Measurements from ENCODE around the gene KDM8.
"Not testable (repeated sequence)": the region's sequence is repeated elsewhere in the genome, so short reads cannot be mapped to it uniquely, and the experiment has no call there.

Gene KDM8

DNA sequence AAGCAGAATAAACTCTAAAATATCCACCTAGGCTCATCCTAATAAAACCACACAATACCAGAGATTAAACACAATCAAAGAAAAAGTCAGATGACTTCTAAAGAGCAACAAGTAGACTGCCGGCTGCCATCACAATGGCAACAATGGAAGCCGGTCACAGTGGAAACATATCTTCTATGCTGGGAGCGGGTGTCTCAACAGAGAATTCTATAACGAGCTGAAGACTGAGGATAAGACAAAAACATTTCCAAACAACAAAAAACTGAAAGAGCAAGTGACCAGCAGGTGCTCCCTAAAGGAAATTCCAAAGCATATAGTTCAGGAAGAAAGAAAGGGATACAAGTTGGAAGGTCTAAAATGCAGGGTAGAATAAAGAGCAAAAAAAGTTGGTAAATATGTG lies 56.4 kb downstream of the KDM8 start:
- H2AK5ac ChIP-seq (ENCODE audit: low read depth, low read length), result no peak overlapping the region
- no peak overlapping the region for H3K4ac ChIP-seq (ENCODE audit: low read length)
- DNase-seq (ENCODE audit: low spot score), result no peak
- no peak overlapping the region for H3K18ac ChIP-seq (ENCODE audit: low read length)
- H4K8ac ChIP-seq (ENCODE audit: low read depth, low read length), result no peak overlapping the region
- no peak overlapping the region for H3K4me3 ChIP-seq (ENCODE audit: low read length in 2 of 2)
- H3K4me2 ChIP-seq (ENCODE audit: insufficient read depth, low read length, poor library complexity, severe bottlenecking), result peak overlapping the region; percentile 28
- no peak overlapping the region for H3K14ac ChIP-seq (ENCODE audit: low read length)
- no peak overlapping the region for H4K91ac ChIP-seq (ENCODE audit: low read depth, low read length, poor library complexity)
- no peak overlapping the region for H2BK120ac ChIP-seq (ENCODE audit: low read depth, low read length)
- no peak overlapping the region for H3K27ac ChIP-seq (replicated peaks; ENCODE audit: low read length)
- peaks cover 2 to 34% of the 10 kb centered on the region in 2 donors for H3K36me3 ChIP-seq (replicated peaks in 1 of 2; ENCODE audit: control insufficient read depth in 2 of 2, insufficient read depth in 2 of 2, low read length in 2 of 2)
- no peak overlapping the region for H3K23ac ChIP-seq (ENCODE audit: low read depth, low read length, poor library complexity)
- H2BK5ac ChIP-seq (ENCODE audit: low read length), result no peak overlapping the region
- no peak overlapping the region for H2BK12ac ChIP-seq (ENCODE audit: low read length)
- H3K27me3 ChIP-seq (ENCODE audit: control insufficient read depth in 3 of 3, insufficient read depth in 3 of 3, low read depth in 1 of 3, low read length in 3 of 3), result no peaks in the 10 kb centered on the region
- H3K9me3 ChIP-seq (replicated peaks in 1 of 2; ENCODE audit: control insufficient read depth in 2 of 2, insufficient read depth in 1 of 2, low read depth in 1 of 2, low read length in 2 of 2), result no peaks in the 10 kb centered on the region
- no CpG with 5 or more reads among the region's 4 CpGs for WGBS, 2 donors (ENCODE audit: extremely low coverage in 2 of 2, insufficient read length in 2 of 2, insufficient replicate concordance in 1 of 2)
- H3K79me1 ChIP-seq (ENCODE audit: low read depth, low read length), result no peaks in the 10 kb centered on the region
- peak overlapping the region; percentile 71 for H2AFZ ChIP-seq (ENCODE audit: low read length)
- no peak overlapping the region for H2BK15ac ChIP-seq (ENCODE audit: low read length)
- no peak overlapping the region for H3K9ac ChIP-seq (ENCODE audit: low read depth, low read length, poor library complexity)
- H3K4me1 ChIP-seq (ENCODE audit: control insufficient read depth in 2 of 2, insufficient read depth in 1 of 2, low read depth in 1 of 2, low read length in 2 of 2), result peaks cover 9% of the 10 kb centered on the region in 2 donors

DNA sequence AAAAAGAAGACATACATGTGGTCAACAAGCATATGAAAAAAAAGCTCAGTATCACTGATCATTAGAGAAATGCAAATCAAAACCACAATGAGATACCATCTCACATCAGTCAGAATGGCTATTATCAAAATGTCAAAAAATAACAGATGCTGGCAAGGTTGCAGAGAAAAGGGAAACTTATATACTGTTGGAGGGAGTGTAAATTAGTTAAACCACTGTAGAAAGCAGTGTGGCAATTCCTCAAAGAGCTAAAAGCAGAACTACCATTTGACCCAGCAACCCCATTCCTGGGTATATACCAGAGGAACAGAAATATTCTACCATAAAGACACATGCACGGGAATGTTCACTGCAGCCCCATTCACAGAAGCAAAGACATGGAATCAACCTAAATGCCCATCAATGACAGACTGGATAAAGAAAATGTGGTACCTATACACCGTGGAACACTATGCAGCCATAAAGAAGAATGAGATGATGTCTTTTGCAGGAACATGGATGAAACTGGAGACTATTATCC lies 59.6 kb downstream of the KDM8 start:
- not testable (repeated sequence) for H4K91ac ChIP-seq (ENCODE audit: low read depth, low read length, poor library complexity); H2AK5ac ChIP-seq (ENCODE audit: low read depth, low read length); H2BK12ac ChIP-seq (ENCODE audit: low read length); DNase-seq (ENCODE audit: low spot score); H3K23ac ChIP-seq (ENCODE audit: low read depth, low read length, poor library complexity); H3K27ac ChIP-seq (replicated peaks; ENCODE audit: low read length); H3K27me3 ChIP-seq (ENCODE audit: control insufficient read depth in 3 of 3, insufficient read depth in 3 of 3, low read depth in 1 of 3, low read length in 3 of 3); H4K8ac ChIP-seq (ENCODE audit: low read depth, low read length); H2AFZ ChIP-seq (ENCODE audit: low read length); H3K18ac ChIP-seq (ENCODE audit: low read length); H3K9ac ChIP-seq (ENCODE audit: low read depth, low read length, poor library complexity); H2BK120ac ChIP-seq (ENCODE audit: low read depth, low read length); H2BK5ac ChIP-seq (ENCODE audit: low read length); H3K9me3 ChIP-seq (replicated peaks in 1 of 2; ENCODE audit: control insufficient read depth in 2 of 2, insufficient read depth in 1 of 2, low read depth in 1 of 2, low read length in 2 of 2); H3K4ac ChIP-seq (ENCODE audit: low read length); H3K4me3 ChIP-seq (ENCODE audit: low read length in 2 of 2); H2BK15ac ChIP-seq (ENCODE audit: low read length); H3K36me3 ChIP-seq (replicated peaks in 1 of 2; ENCODE audit: control insufficient read depth in 2 of 2, insufficient read depth in 2 of 2, low read length in 2 of 2); H3K4me2 ChIP-seq (ENCODE audit: insufficient read depth, low read length, poor library complexity, severe bottlenecking); H3K79me1 ChIP-seq (ENCODE audit: low read depth, low read length); H3K14ac ChIP-seq (ENCODE audit: low read length)
- no CpG with 5 or more reads among the region's 2 CpGs for WGBS, 2 donors (ENCODE audit: extremely low coverage in 2 of 2, insufficient read length in 2 of 2, insufficient replicate concordance in 1 of 2)
- H3K4me1 ChIP-seq (ENCODE audit: control insufficient read depth in 2 of 2, insufficient read depth in 1 of 2, low read depth in 1 of 2, low read length in 2 of 2), result peaks cover 10 to 11% of the 10 kb centered on the region in 2 donors

DNA sequence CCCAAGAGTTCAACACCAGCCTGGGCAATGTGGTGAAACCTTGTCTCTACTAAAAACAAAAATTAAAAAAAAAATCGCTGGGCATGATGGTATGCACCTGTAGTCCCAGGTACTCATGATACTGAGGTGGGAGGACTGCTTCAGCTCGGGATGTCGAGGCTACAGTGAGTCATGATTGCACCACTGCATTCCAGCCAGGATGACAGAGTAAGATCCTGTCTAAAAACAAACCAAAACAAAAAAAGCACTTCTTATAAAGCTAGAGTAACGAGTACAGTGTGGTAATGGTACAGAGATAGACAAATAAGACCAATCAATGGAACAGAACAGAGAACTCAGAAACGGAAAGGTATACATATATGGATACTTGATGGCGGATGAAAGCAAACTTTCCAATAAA lies 60.8 kb downstream of the KDM8 start:
- Histone ChIP-seq H3K9me3 (replicated peaks in 1 of 2; ENCODE audit: control insufficient read depth in 2 of 2, insufficient read depth in 1 of 2, low read depth in 1 of 2, low read length in 2 of 2) (no peaks in the 10 kb centered on the region), H3K9ac (ENCODE audit: low read depth, low read length, poor library complexity) (no peak overlapping the region), H3K18ac (ENCODE audit: low read length) (no peak overlapping the region), H3K27me3 (ENCODE audit: control insufficient read depth in 3 of 3, insufficient read depth in 3 of 3, low read depth in 1 of 3, low read length in 3 of 3) (no peaks in the 10 kb centered on the region), H2BK15ac (ENCODE audit: low read length) (no peak overlapping the region), H2AK5ac (ENCODE audit: low read depth, low read length) (no peak overlapping the region), H3K4me3 (ENCODE audit: low read length in 2 of 2) (no peak overlapping the region), H3K79me1 (ENCODE audit: low read depth, low read length) (no peaks in the 10 kb centered on the region), H3K4me2 (ENCODE audit: insufficient read depth, low read length, poor library complexity, severe bottlenecking) (no peak overlapping the region), H4K91ac (ENCODE audit: low read depth, low read length, poor library complexity) (no peak overlapping the region), H3K23ac (ENCODE audit: low read depth, low read length, poor library complexity) (no peak overlapping the region), H3K27ac (replicated peaks; ENCODE audit: low read length) (no peak overlapping the region), H4K8ac (ENCODE audit: low read depth, low read length) (no peak overlapping the region), H3K4ac (ENCODE audit: low read length) (no peak overlapping the region), H3K4me1 (ENCODE audit: control insufficient read depth in 2 of 2, insufficient read depth in 1 of 2, low read depth in 1 of 2, low read length in 2 of 2) (peaks cover 12% of the 10 kb centered on the region in 2 donors), H3K14ac (ENCODE audit: low read length) (no peak overlapping the region), H2AFZ (ENCODE audit: low read length) (no peak overlapping the region), H2BK120ac (ENCODE audit: low read depth, low read length) (no peak overlapping the region), H3K36me3 (replicated peaks in 1 of 2; ENCODE audit: control insufficient read depth in 2 of 2, insufficient read depth in 2 of 2, low read length in 2 of 2) (peaks cover 0 to 6% of the 10 kb centered on the region in 2 donors), H2BK5ac (ENCODE audit: low read length) (no peak overlapping the region), H2BK12ac (ENCODE audit: low read length) (no peak overlapping the region)
- no peak for DNase-seq (ENCODE audit: low spot score)
- WGBS, 2 donors (ENCODE audit: extremely low coverage in 2 of 2, insufficient read length in 2 of 2, insufficient replicate concordance in 1 of 2), result no CpG with 5 or more reads among the region's 6 CpGs

DNA sequence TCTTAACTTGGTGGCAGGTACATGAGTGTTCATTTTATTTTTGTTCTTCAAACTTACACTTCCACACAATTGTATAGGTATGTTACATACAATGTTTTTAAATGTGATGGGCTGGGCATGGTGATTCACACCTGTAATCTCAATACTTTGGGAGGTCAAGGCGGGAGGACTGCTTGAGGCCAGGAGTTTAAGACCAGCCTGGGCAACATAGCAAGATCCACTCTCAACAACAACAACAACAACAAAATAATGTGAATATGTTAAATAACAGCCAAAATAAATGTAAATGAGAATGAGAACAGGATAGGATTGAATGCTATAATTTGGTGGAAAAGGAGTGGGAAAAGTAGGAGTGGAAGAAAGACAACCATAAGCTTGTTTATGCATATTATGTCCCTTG lies 62.7 kb downstream of the KDM8 start:
- Histone ChIP-seq H2BK12ac (ENCODE audit: low read length) (no peak overlapping the region), H3K18ac (ENCODE audit: low read length) (no peak overlapping the region), H3K27ac (replicated peaks; ENCODE audit: low read length) (no peak overlapping the region), H3K79me1 (ENCODE audit: low read depth, low read length) (no peaks in the 10 kb centered on the region), H2AK5ac (ENCODE audit: low read depth, low read length) (no peak overlapping the region), H3K14ac (ENCODE audit: low read length) (no peak overlapping the region), H2BK15ac (ENCODE audit: low read length) (no peak overlapping the region), H3K4me3 (ENCODE audit: low read length in 2 of 2) (no peak overlapping the region), H2BK120ac (ENCODE audit: low read depth, low read length) (no peak overlapping the region), H3K4me1 (ENCODE audit: control insufficient read depth in 2 of 2, insufficient read depth in 1 of 2, low read depth in 1 of 2, low read length in 2 of 2) (peaks cover 5 to 8% of the 10 kb centered on the region in 2 donors), H3K9me3 (replicated peaks in 1 of 2; ENCODE audit: control insufficient read depth in 2 of 2, insufficient read depth in 1 of 2, low read depth in 1 of 2, low read length in 2 of 2) (no peaks in the 10 kb centered on the region), H3K9ac (ENCODE audit: low read depth, low read length, poor library complexity) (no peak overlapping the region), H3K27me3 (ENCODE audit: control insufficient read depth in 3 of 3, insufficient read depth in 3 of 3, low read depth in 1 of 3, low read length in 3 of 3) (no peaks in the 10 kb centered on the region), H3K4ac (ENCODE audit: low read length) (no peak overlapping the region), H3K23ac (ENCODE audit: low read depth, low read length, poor library complexity) (no peak overlapping the region), H4K91ac (ENCODE audit: low read depth, low read length, poor library complexity) (no peak overlapping the region), H3K4me2 (ENCODE audit: insufficient read depth, low read length, poor library complexity, severe bottlenecking) (peak overlapping the region; percentile 3), H2AFZ (ENCODE audit: low read length) (no peak overlapping the region), H2BK5ac (ENCODE audit: low read length) (no peak overlapping the region), H3K36me3 (replicated peaks in 1 of 2; ENCODE audit: control insufficient read depth in 2 of 2, insufficient read depth in 2 of 2, low read length in 2 of 2) (peaks cover 0 to 6% of the 10 kb centered on the region in 2 donors), H4K8ac (ENCODE audit: low read depth, low read length) (no peak overlapping the region)
- no CpG with 5 or more reads among the region's 1 CpG for WGBS, 2 donors (ENCODE audit: extremely low coverage in 2 of 2, insufficient read length in 2 of 2, insufficient replicate concordance in 1 of 2)
- no peak for DNase-seq (ENCODE audit: low spot score)
